Fibroblast of lung (primary cell): ENCODE data around the gene MT1H.

ENCODE experiments used
- CTCF ChIP-seq, 2 donors: IDR thresholded peaks in 1 of 2; conservative IDR thresholded peaks in 1 of 2; 1 replicate in 1 of 2; 2 replicates in 1 of 2; pipeline ENCODE4 v1.5.1; 2011 to 2012; ENCODE audit warnings: low read length in 2 of 2, control low read depth in 1 of 2, inconsistent platforms in 1 of 2, low read depth in 1 of 2, mild to moderate bottlenecking in 1 of 2
- EZH2 ChIP-seq: IDR thresholded peaks from 2 replicates; pipeline ENCODE4 v1.5.1; 2012; ENCODE audit warnings: low read length, control low read depth, mild to moderate bottlenecking; ENCODE audit errors: missing control alignments

GRCh38 chr16:56669005-56669839 lies at the start of gene MT1H:
- TF ChIP-seq CTCF (conservative IDR thresholded peaks at IDR 0.05 in 1 of 2, IDR thresholded peaks at IDR 0.05 in 1 of 2; ENCODE audit: low read depth in 1 of 2, low read length in 2 of 2), result no peak
- TF ChIP-seq EZH2, result no peak
